ENCODE measurements around the gene SYT1. TPM values are rescaled to one million over a fixed set of nuclear protein-coding genes. Genes with fewer than 3 reads are reported as not detected.
A peak's percentile ranks its signal among the peaks of the same experiment; 100 is the strongest.

Gene SYT1
- total RNA-seq, 1 experiment from 2014 or later = 15.8 TPM

- H3K9ac ChIP-seq (ENCODE audit: extremely low read depth, insufficient read length, low read length) = no peak overlapping the region
- no peak overlapping the region for H2AK5ac ChIP-seq (ENCODE audit: insufficient read length, low read length)
- TF ChIP-seq, protein P1, sequence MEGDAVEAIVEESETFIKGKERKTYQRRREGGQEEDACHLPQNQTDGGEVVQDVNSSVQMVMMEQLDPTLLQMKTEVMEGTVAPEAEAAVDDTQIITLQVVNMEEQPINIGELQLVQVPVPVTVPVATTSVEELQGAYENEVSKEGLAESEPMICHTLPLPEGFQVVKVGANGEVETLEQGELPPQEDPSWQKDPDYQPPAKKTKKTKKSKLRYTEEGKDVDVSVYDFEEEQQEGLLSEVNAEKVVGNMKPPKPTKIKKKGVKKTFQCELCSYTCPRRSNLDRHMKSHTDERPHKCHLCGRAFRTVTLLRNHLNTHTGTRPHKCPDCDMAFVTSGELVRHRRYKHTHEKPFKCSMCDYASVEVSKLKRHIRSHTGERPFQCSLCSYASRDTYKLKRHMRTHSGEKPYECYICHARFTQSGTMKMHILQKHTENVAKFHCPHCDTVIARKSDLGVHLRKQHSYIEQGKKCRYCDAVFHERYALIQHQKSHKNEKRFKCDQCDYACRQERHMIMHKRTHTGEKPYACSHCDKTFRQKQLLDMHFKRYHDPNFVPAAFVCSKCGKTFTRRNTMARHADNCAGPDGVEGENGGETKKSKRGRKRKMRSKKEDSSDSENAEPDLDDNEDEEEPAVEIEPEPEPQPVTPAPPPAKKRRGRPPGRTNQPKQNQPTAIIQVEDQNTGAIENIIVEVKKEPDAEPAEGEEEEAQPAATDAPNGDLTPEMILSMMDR (conservative IDR thresholded peaks at IDR 0.05) = no peak
- H3K9me3 ChIP-seq (ENCODE audit: control insufficient read depth, low read depth, low read length) = no peaks in the 10 kb centered on the region
- no peak overlapping the region for H3K18ac ChIP-seq (ENCODE audit: insufficient read length, low read depth, low read length)
- H3K23me2 ChIP-seq (ENCODE audit: insufficient read length, low read depth, low read length, poor library complexity, severe bottlenecking) = no peaks in the 10 kb centered on the region
- no peaks in the 10 kb centered on the region for H3K27me3 Mint-ChIP-seq (ENCODE audit: low read depth)
- H4K8ac ChIP-seq (replicated peaks; ENCODE audit: insufficient read length, low read depth, low read length) = no peak overlapping the region
- H3K4me1 ChIP-seq (ENCODE audit: insufficient read depth, low read length) = peaks cover 6% of the 10 kb centered on the region; the same call in 1 of the 2 replicates
- H4K20me1 ChIP-seq (ENCODE audit: control insufficient read depth, insufficient read depth, insufficient read length) = no peaks in the 10 kb centered on the region
- no peak overlapping the region for H3K14ac ChIP-seq (ENCODE audit: insufficient read depth, low read length)
- no peak overlapping the region for H2AFZ ChIP-seq (ENCODE audit: low read length)
- no peak overlapping the region for H4K5ac ChIP-seq (ENCODE audit: insufficient read length, low read depth, low read length)
- no peak overlapping the region for H2BK12ac ChIP-seq (ENCODE audit: insufficient read length, low read depth, low read length)
- H2BK15ac ChIP-seq (ENCODE audit: low read depth, low read length) = no peak overlapping the region
- peaks cover 31 to 38% of the 10 kb centered on the region in 2 experiments for H3K4me1 Mint-ChIP-seq
- no peak overlapping the region for H3K4me2 ChIP-seq (ENCODE audit: insufficient read depth, insufficient read length, low read length)
- H3K9me3 Mint-ChIP-seq = no peaks in the 10 kb centered on the region
- H4K91ac ChIP-seq (ENCODE audit: insufficient read length, low read depth, low read length) = no peak overlapping the region
- no peak overlapping the region for H2BK20ac ChIP-seq (ENCODE audit: low read depth, low read length, poor library complexity, severe bottlenecking)
- H3T11ph ChIP-seq (ENCODE audit: low read length) = no peak overlapping the region
- no peak overlapping the region for H3K4ac ChIP-seq (ENCODE audit: low read depth, low read length)
- H3K27ac Mint-ChIP-seq = peak overlapping the region in 1 of 3 experiments; percentile 27; a peak in 2 of 7 replicates
- WGBS (ENCODE audit: extremely low coverage, insufficient read length, low lambda C conversion rate) = no CpG with 5 or more reads among the region's 1 CpG
- H3K27ac ChIP-seq (ENCODE audit: insufficient read length, low read depth, low read length) = no peak overlapping the region
- H3K27me3 ChIP-seq (ENCODE audit: insufficient read depth, low read length) = no peaks in the 10 kb centered on the region
- H3K23ac ChIP-seq (ENCODE audit: insufficient read length, low read depth, low read length) = no peak overlapping the region
- no peaks in the 10 kb centered on the region; a peak in 1 of 7 replicates for H3K36me3 Mint-ChIP-seq (ENCODE audit: insufficient read depth in 1 of 3, low read depth in 3 of 3)
- no peaks in the 10 kb centered on the region for H3K79me1 ChIP-seq (ENCODE audit: insufficient read depth, low read depth, low read length, poor library complexity, severe bottlenecking)
- H3K79me2 ChIP-seq (ENCODE audit: insufficient read depth, low read length) = no peaks in the 10 kb centered on the region
- no peak overlapping the region for H3K4me3 Mint-ChIP-seq
- no peak overlapping the region for H3K56ac ChIP-seq (ENCODE audit: insufficient read length, low read depth, low read length)
- H2BK5ac ChIP-seq (ENCODE audit: insufficient read length, low read length) = no peak overlapping the region
- no peak overlapping the region for H2BK120ac ChIP-seq (ENCODE audit: low read depth, low read length, poor library complexity, severe bottlenecking)
- no peak for DNase-seq
These were observed 510.0 kb downstream of the SYT1 start for GRCh38 chr12:79374545-79374944.

All from H9 (cell line).